ENCODE measurements around the gene DOCK10.

Gene DOCK10

GRCh38 chr2:224753743-224754540 lies 288.3 kb downstream of the DOCK10 start:
- no peak for DNase-seq

GRCh38 chr2:224751996-224752698 lies 290.1 kb downstream of the DOCK10 start:
- DNase-seq, result no peak

GRCh38 chr2:224749136-224749535 lies 293.1 kb downstream of the DOCK10 start:
- DNase-seq, result no peak

GRCh38 chr2:224747765-224748164 lies 294.5 kb downstream of the DOCK10 start:
- DNase-seq, result no peak

- DNase-seq, result no peak
These were observed 306.0 kb downstream of the DOCK10 start for GRCh38 chr2:224736227-224736626.

- no peak for DNase-seq
These were observed 307.3 kb downstream of the DOCK10 start for GRCh38 chr2:224734949-224735348.

GRCh38 chr2:224731665-224732064 lies 310.6 kb downstream of the DOCK10 start:
- no peak for DNase-seq

- DNase-seq, result no peak
These were observed 312.8 kb downstream of the DOCK10 start for GRCh38 chr2:224729435-224729834.

- no peak for DNase-seq
These were observed 317.9 kb downstream of the DOCK10 start for GRCh38 chr2:224724331-224724730.

GRCh38 chr2:224723586-224724217 lies 318.6 kb downstream of the DOCK10 start:
- DNase-seq, result no peak

GRCh38 chr2:224722770-224723169 lies 319.5 kb downstream of the DOCK10 start:
- DNase-seq, result no peak

GRCh38 chr2:224722250-224722649 lies 320.0 kb downstream of the DOCK10 start:
- DNase-seq, result no peak

- no peak for DNase-seq
These were observed 325.3 kb downstream of the DOCK10 start for GRCh38 chr2:224716921-224717320.

GRCh38 chr2:224716201-224716600 lies 326.1 kb downstream of the DOCK10 start, which contains the start of gene CCDC195:
TSS of gene CCDC195 (minus strand) at chr2:224716365. CDS start at chr2:224716365, 0 bp downstream.
- no peak for DNase-seq
